Keratinocyte (primary cell): Measurements from ENCODE around the gene PPP2R3C. TPM values are rescaled to one million over a fixed set of nuclear protein-coding genes. Genes with fewer than 3 reads are reported as not detected.

Experiments used
- DNase-seq: peaks from one replicate; pipeline ENCODE4 v3.0.0-alpha.2; 2011; ENCODE audit warnings: low read depth, missing footprints, low spot score
- FAIRE-seq: peaks from 2 replicates; lab custom pipeline; 2011; peaks lifted over from hg19 to GRCh38; lab: Jason Lieb, UNC
- H2AFZ ChIP-seq: 2 replicates; pipeline ENCODE4 v1.6.0; 2012; ENCODE audit warnings: low read length, control low read depth, inconsistent platforms; ENCODE audit not compliant: control insufficient read depth
- H3K27ac ChIP-seq: 2 replicates; pipeline ENCODE4 v1.5.1; 2011; ENCODE audit warnings: low read length; ENCODE audit not compliant: control insufficient read depth, insufficient read depth
- H3K27me3 ChIP-seq: 3 replicates; pipeline ENCODE4 v1.6.0; 2011; ENCODE audit warnings: low read length; ENCODE audit not compliant: control insufficient read depth, insufficient read depth; ENCODE audit errors: extremely low read depth
- H3K36me3 ChIP-seq, 2 experiments: 2 replicates in 1 of 2; 3 replicates in 1 of 2; pipeline ENCODE4 v1.5.1; 2011; ENCODE audit warnings: low read length in 2 of 2, mild to moderate bottlenecking in 1 of 2; ENCODE audit not compliant: control insufficient read depth in 2 of 2, insufficient read depth in 2 of 2; ENCODE audit errors: extremely low read depth in 1 of 2
- H3K4me1 ChIP-seq: 3 replicates; pipeline ENCODE4 v1.5.1; 2011; ENCODE audit warnings: low read length; ENCODE audit not compliant: control insufficient read depth, insufficient read depth; ENCODE audit errors: extremely low read depth
- H3K4me2 ChIP-seq: 3 replicates; pipeline ENCODE4 v1.6.0; 2011; ENCODE audit warnings: low read depth, low read length; ENCODE audit not compliant: control insufficient read depth, insufficient read depth; ENCODE audit errors: extremely low read depth
- H3K4me3 ChIP-seq, 3 experiments: fragments of 200-600 bp in 1 of 3; sonication (generic) in 1 of 3; 2 replicates in 2 of 3; 3 replicates in 1 of 3; pipeline ENCODE4 v1.5.1; 2011 to 2016; ENCODE audit warnings: low read length in 3 of 3, mild to moderate bottlenecking in 3 of 3, control low read depth in 2 of 3, inconsistent platforms in 1 of 3, low read depth in 1 of 3, mixed read lengths in 1 of 3, mixed run types in 1 of 3, moderate library complexity in 1 of 3; ENCODE audit not compliant: control insufficient read depth in 2 of 3, insufficient read depth in 2 of 3; ENCODE audit errors: extremely low read depth in 1 of 3
- H3K79me2 ChIP-seq: 2 replicates; pipeline ENCODE4 v1.6.0; 2012; ENCODE audit warnings: low read length; ENCODE audit not compliant: control insufficient read depth, insufficient read depth
- H3K9ac ChIP-seq: 3 replicates; pipeline ENCODE4 v1.6.0; 2011; ENCODE audit warnings: low read length; ENCODE audit not compliant: control insufficient read depth, insufficient read depth; ENCODE audit errors: extremely low read depth
- H3K9me1 ChIP-seq: 3 replicates; pipeline ENCODE4 v1.6.0; 2011; ENCODE audit warnings: low read length; ENCODE audit not compliant: control insufficient read depth, insufficient read depth; ENCODE audit errors: extremely low read depth
- H3K9me3 ChIP-seq: 2 replicates; pipeline ENCODE4 v1.5.1; 2012; ENCODE audit warnings: low read depth, low read length; ENCODE audit not compliant: control insufficient read depth
- H4K20me1 ChIP-seq: 3 replicates; pipeline ENCODE4 v1.6.0; 2011; ENCODE audit warnings: low read length; ENCODE audit not compliant: control insufficient read depth, insufficient read depth; ENCODE audit errors: extremely low read depth
- CTCF ChIP-seq, 3 experiments: IDR thresholded peaks in 1 of 3; conservative IDR thresholded peaks in 1 of 3; optimal IDR thresholded peaks in 1 of 3; 2 replicates in 2 of 3; 3 replicates in 1 of 3; pipeline versions ENCODE3 to v1.5.1; 2011; ENCODE audit warnings: low read length in 3 of 3, mild to moderate bottlenecking in 3 of 3, moderate library complexity in 2 of 3, control low read depth in 1 of 3, inconsistent platforms in 1 of 3; ENCODE audit not compliant: insufficient read depth in 2 of 3; ENCODE audit errors: extremely low read depth in 1 of 3
- EZH2 ChIP-seq: IDR thresholded peaks from one replicate; pipeline ENCODE4 v1.6.1; 2012; ENCODE audit warnings: inconsistent platforms, mild to moderate bottlenecking, low read length, moderate library complexity
- dilution Hi-C: fragments of 300-500 bp; cut with MboI; formaldehyde crosslinking; loops from one replicate; pipeline ENCODE4 v1.7.0; 2020; ENCODE audit warnings: low sequenced_read_pairs; ENCODE audit not compliant: extremely low pct_ligation_motif_present
- polyA plus RNA-seq, 5 experiments: library from polyadenylated mRNA; depleted of rRNA in 3 of 5; stranded (reverse) in 3 of 5; stranded (forward) in 1 of 5; unstranded in 1 of 5; fragments of >200 nt; gene quantifications; 1 replicate in 1 of 5; 2 replicates in 3 of 5; 3 replicates in 1 of 5; pipeline versions ENCODE4 v1.2.1 to v1.2.3, GENCODE V29; 2011 to 2012; ENCODE audit warnings: missing spikeins in 2 of 5, low read depth in 1 of 5, low replicate concordance in 1 of 5

The PPP2R3C gene
- polyA plus RNA-seq, 1 donor (not counting 4 experiments of a cell fraction or from before 2014, with no cell fraction given), result 9.8 TPM

DNA sequence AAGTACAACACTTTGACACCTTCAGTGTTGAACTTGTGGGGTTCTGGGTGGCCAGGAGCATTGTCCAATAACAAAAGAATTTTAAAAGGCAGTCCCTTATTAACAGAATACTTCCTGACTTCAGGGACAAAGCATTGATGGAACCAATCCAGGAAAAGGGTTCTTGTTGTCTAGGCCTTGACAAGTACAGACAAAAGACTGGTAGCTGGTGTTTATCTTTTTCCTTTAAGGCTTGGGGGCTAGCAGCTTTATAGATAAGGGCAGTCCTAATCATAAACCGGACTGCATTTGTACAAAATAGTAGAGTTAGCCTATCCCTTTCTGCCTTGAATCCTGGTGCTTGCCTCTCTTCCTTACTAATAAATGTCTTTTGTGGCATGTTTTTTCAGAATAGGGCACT is 48.3 kb downstream of the PPP2R3C start:
- H3K9me3 ChIP-seq, result no peaks in the 10 kb centered on the region
- H3K4me1 ChIP-seq, result no peaks in the 10 kb centered on the region
- FAIRE-seq (no peak), DNase-seq (no peak)
- H3K9ac ChIP-seq, result no peak overlapping the region
- H2AFZ ChIP-seq, result no peak overlapping the region
- dilution Hi-C loops, result no loop called here
- H3K27me3 ChIP-seq, result no peaks in the 10 kb centered on the region
- no peak overlapping the region for H3K27ac ChIP-seq
- H3K36me3 ChIP-seq, result peaks cover 6 to 9% of the 10 kb centered on the region in 2 experiments
- no peak for TF ChIP-seq CTCF (optimal IDR thresholded peaks at IDR 0.05 in 1 of 3, IDR thresholded peaks at IDR 0.05 in 1 of 3, conservative IDR thresholded peaks at IDR 0.05 in 1 of 3; ENCODE audit: extremely low read depth in 1 of 3, insufficient read depth in 2 of 3, low read length in 3 of 3)
- no peaks in the 10 kb centered on the region for H3K79me2 ChIP-seq
- H3K4me2 ChIP-seq, result no peak overlapping the region
- no peaks in the 10 kb centered on the region for H3K9me1 ChIP-seq
- no peaks in the 10 kb centered on the region for H4K20me1 ChIP-seq
- H3K4me3 ChIP-seq, result no peak overlapping the region

- Histone ChIP-seq H4K20me1 (no peaks in the 10 kb centered on the region), H3K9ac (no peak overlapping the region), H3K27ac (no peak overlapping the region), H3K79me2 (no peaks in the 10 kb centered on the region), H3K4me2 (no peak overlapping the region), H3K36me3 (peaks cover 5 to 10% of the 10 kb centered on the region in 2 experiments), H3K4me3 (no peak overlapping the region), H3K27me3 (no peaks in the 10 kb centered on the region), H3K9me1 (no peaks in the 10 kb centered on the region), H3K4me1 (no peaks in the 10 kb centered on the region), H3K9me3 (no peaks in the 10 kb centered on the region), H2AFZ (no peak overlapping the region)
- no peak for DNase-seq
- TF ChIP-seq CTCF (optimal IDR thresholded peaks at IDR 0.05 in 1 of 3, IDR thresholded peaks at IDR 0.05 in 1 of 3, conservative IDR thresholded peaks at IDR 0.05 in 1 of 3; ENCODE audit: extremely low read depth in 1 of 3, insufficient read depth in 2 of 3, low read length in 3 of 3), result no peak
- no peak for TF ChIP-seq EZH2
- dilution Hi-C loops, result no loop called here
- FAIRE-seq, result no peak
Measured at GRCh38 chr14:35072226-35072625, 49.6 kb downstream of the PPP2R3C start.
